MCF 10A (cell line): ENCODE results near the gene SPTBN5. TPM values are rescaled to one million over a fixed set of nuclear protein-coding genes. Genes with fewer than 3 reads are reported as not detected.

ENCODE experiments used
- BruUV-seq: library from RNA; stranded (reverse); fragments of 400-500 nt; replicated peaks from 2 replicates; lab custom pipeline; 2021; lab: Mats Ljungman, UMichigan
- CTCF ChIA-PET: fragments of 300-600 bp; sonication (Branson Sonifier 250); formaldehyde crosslinking; extraction: SDS; loops from one replicate; lab custom pipeline; 2021; ENCODE audit warnings: antibody characterized with exemption, inconsistent platforms; lab: Yijun Ruan, JAX
- POLR2A ChIA-PET: fragments of 300-600, 350-650 bp; sonication (Branson Sonifier 250); formaldehyde crosslinking; extraction: SDS; loops from one replicate; lab custom pipeline; 2020; ENCODE audit warnings: antibody characterized with exemption, inconsistent platforms; lab: Yijun Ruan, JAX
- DNase-seq: peaks from one replicate; pipeline ENCODE4 v3.0.0-alpha.2; 2018; ENCODE audit not compliant: unreplicated experiment
- H3K27ac Mint-ChIP-seq: one replicate; pipeline ENCODE4 v1.8.0; 2022; ENCODE audit warnings: mild to moderate bottlenecking, low read depth, mixed read lengths; ENCODE audit not compliant: unreplicated experiment
- H3K27me3 Mint-ChIP-seq: one replicate; pipeline ENCODE4 v1.8.0; 2022; ENCODE audit warnings: mixed read lengths; ENCODE audit not compliant: insufficient read depth, unreplicated experiment
- H3K36me3 Mint-ChIP-seq: one replicate; pipeline ENCODE4 v1.8.0; 2022; ENCODE audit warnings: mild to moderate bottlenecking, moderate library complexity, mixed read lengths; ENCODE audit not compliant: insufficient read depth, unreplicated experiment
- H3K4me1 Mint-ChIP-seq: one replicate; pipeline ENCODE4 v1.8.0; 2022; ENCODE audit warnings: mixed read lengths; ENCODE audit not compliant: insufficient read depth, unreplicated experiment
- H3K4me3 Mint-ChIP-seq: one replicate; pipeline ENCODE4 v1.8.0; 2022; ENCODE audit warnings: mild to moderate bottlenecking, moderate library complexity, mixed read lengths; ENCODE audit not compliant: unreplicated experiment
- H3K9me3 Mint-ChIP-seq: one replicate; pipeline ENCODE4 v1.8.0; 2022; ENCODE audit warnings: mixed read lengths; ENCODE audit not compliant: unreplicated experiment
- intact Hi-C: fragments of 100-400 bp; cut with micrococcal nuclease; formaldehyde crosslinking; loops from 2 replicates; pipeline ENCODE4 v1.14.1; 2022
- total RNA-seq: library from RNA; stranded (reverse); gene quantifications from 2 replicates; pipeline ENCODE4 v1.2.3, GENCODE V29; 2022
- TF ChIP-seq, protein P1 (sequence below): fragments of 200-600 bp; IDR thresholded peaks from one replicate; pipeline ENCODE4 v1.8.0; 2022; ENCODE audit warnings: antibody characterized with exemption, mild to moderate bottlenecking; ENCODE audit not compliant: unreplicated experiment

The SPTBN5 gene
- total RNA-seq, 1 experiment from 2014 or later = 1.1 TPM

- Mint-ChIP-seq H3K36me3 (peaks cover 6% of the 10 kb centered on the region), H3K4me1 (peaks cover 6% of the 10 kb centered on the region), H3K27ac (no peak overlapping the region), H3K4me3 (no peak overlapping the region), H3K9me3 (no peaks in the 10 kb centered on the region), H3K27me3 (no peaks in the 10 kb centered on the region)
- ChIA-PET CTCF (interaction anchor here (0.9 to 1.2 kb wide), 2 partner anchors 10 to 1131 kb away, joined by 4 read pairs; no protein-coding TSS in a partner anchor), POLR2A (no interaction called here)
- no TSS peak for BruUV-seq
- TF ChIP-seq, protein P1, sequence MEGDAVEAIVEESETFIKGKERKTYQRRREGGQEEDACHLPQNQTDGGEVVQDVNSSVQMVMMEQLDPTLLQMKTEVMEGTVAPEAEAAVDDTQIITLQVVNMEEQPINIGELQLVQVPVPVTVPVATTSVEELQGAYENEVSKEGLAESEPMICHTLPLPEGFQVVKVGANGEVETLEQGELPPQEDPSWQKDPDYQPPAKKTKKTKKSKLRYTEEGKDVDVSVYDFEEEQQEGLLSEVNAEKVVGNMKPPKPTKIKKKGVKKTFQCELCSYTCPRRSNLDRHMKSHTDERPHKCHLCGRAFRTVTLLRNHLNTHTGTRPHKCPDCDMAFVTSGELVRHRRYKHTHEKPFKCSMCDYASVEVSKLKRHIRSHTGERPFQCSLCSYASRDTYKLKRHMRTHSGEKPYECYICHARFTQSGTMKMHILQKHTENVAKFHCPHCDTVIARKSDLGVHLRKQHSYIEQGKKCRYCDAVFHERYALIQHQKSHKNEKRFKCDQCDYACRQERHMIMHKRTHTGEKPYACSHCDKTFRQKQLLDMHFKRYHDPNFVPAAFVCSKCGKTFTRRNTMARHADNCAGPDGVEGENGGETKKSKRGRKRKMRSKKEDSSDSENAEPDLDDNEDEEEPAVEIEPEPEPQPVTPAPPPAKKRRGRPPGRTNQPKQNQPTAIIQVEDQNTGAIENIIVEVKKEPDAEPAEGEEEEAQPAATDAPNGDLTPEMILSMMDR = no peak
- intact Hi-C loops = no loop called here
- no peak for DNase-seq
These were observed 1.0 kb downstream of the SPTBN5 start for GRCh38 chr15:41892621-41893421.

DNA sequence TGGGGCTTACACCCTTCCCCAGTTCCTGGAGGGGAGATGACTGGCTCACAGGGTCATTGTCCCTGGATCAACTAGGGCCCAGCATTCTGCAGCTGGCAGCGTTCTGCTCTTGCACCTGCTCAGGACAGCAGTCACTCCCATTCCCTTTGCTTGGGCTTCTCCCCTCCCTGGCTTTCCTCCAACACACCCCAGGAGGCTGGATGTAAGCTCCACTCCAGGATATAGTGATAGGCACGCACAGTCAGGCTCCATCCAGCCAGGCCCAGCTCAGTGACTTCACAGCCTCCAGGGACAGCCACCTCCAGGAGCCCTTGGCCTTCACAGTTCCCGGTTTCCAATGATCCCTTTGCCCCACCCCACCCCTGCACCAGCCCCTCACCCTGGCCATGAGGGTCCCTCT is 1.9 kb downstream of the SPTBN5 start:
- intact Hi-C loops = no loop called here
- BruUV-seq = no TSS peak
- Mint-ChIP-seq H3K4me1 (peaks cover 6% of the 10 kb centered on the region), H3K27me3 (no peaks in the 10 kb centered on the region), H3K4me3 (no peak overlapping the region), H3K9me3 (no peaks in the 10 kb centered on the region), H3K27ac (no peak overlapping the region), H3K36me3 (no peaks in the 10 kb centered on the region)
- TF ChIP-seq, protein P1 = no peak
- ChIA-PET POLR2A (no interaction called here), CTCF (interaction anchor here (0.9 to 1.2 kb wide), 2 partner anchors 13 to 1131 kb away, joined by 4 to 5 read pairs; no protein-coding TSS in a partner anchor)
- DNase-seq = no peak

- H3K27me3 Mint-ChIP-seq = no peaks in the 10 kb centered on the region
- H3K27ac Mint-ChIP-seq = no peak overlapping the region
- intact Hi-C loops = no loop called here
- no TSS peak for BruUV-seq
- H3K4me3 Mint-ChIP-seq = no peak overlapping the region
- H3K9me3 Mint-ChIP-seq = no peaks in the 10 kb centered on the region
- no peaks in the 10 kb centered on the region for H3K36me3 Mint-ChIP-seq
- TF ChIP-seq, protein P1 = no peak
- peaks cover 6% of the 10 kb centered on the region for H3K4me1 Mint-ChIP-seq
- ChIA-PET CTCF (interaction anchor here (0.8 to 1.2 kb wide), 3 partner anchors 11 to 688 kb away, joined by 3 to 5 read pairs (median 4); no protein-coding TSS in a partner anchor), POLR2A (no interaction called here)
- no peak for DNase-seq
These were observed 2.6 kb downstream of the SPTBN5 start for GRCh38 chr15:41891226-41891625.

DNA sequence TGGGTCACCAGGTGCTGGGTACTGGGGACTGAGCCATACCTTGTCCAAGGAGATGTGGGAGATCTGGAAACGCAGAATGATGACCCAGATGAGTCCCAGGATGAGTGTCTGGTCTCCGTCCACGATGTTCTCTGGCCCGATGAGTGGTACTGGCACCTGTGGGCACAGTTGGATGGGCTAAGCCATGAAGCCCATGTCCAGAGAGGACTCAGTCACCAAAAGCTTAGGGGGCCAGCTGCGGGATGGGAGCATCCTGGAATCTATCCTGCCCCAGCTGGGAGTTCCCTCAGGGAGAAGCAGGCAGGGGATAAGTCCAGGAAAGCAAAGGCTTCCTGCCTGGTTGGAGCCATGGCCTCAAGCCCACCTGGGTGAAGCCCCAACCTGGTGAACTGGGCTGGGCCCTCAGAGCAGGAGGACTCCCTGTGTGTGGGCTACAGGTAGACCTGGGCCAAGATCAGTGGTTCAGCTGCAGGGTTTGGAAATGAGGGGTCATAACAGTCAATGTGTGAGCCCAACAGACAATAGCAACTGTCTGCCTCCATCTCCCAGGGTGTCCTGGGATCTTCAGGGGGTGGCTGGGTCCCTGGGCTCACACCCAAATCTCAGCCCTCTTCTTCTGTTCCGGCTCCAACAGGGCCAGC is 3.7 kb downstream of the SPTBN5 start:
- BruUV-seq = no TSS peak
- intact Hi-C loops = no loop called here
- ChIA-PET POLR2A (interaction anchor here (0.5 to 0.6 kb wide), 2 partner anchors 164 to 890 kb away, joined by 3 to 4 read pairs; no protein-coding TSS in a partner anchor), CTCF (no interaction called here)
- no peaks in the 10 kb centered on the region for H3K27me3 Mint-ChIP-seq
- H3K27ac Mint-ChIP-seq = no peak overlapping the region
- no peaks in the 10 kb centered on the region for H3K36me3 Mint-ChIP-seq
- DNase-seq = no peak
- H3K4me3 Mint-ChIP-seq = no peak overlapping the region
- H3K4me1 Mint-ChIP-seq = peaks cover 2% of the 10 kb centered on the region
- no peaks in the 10 kb centered on the region for H3K9me3 Mint-ChIP-seq
- TF ChIP-seq, protein P1 = no peak
